GM12892 (cell line): Measurements from ENCODE around the gene POMC.

Experiments used
- POLR2A ChIP-seq: IDR thresholded peaks from 2 replicates; pipeline ENCODE4 v1.6.1; 2011; ENCODE audit warnings: low read depth, low read length, control low read depth
- POLR2AphosphoS5 ChIP-seq: IDR thresholded peaks from 2 replicates; pipeline ENCODE4 v1.6.1; 2011; ENCODE audit warnings: low read depth, low read length, control low read depth
- TAF1 ChIP-seq: IDR thresholded peaks from 2 replicates; pipeline ENCODE4 v1.6.1; 2011; ENCODE audit warnings: low read depth, mild to moderate bottlenecking, control low read depth, low read length, borderline replicate concordance

DNA sequence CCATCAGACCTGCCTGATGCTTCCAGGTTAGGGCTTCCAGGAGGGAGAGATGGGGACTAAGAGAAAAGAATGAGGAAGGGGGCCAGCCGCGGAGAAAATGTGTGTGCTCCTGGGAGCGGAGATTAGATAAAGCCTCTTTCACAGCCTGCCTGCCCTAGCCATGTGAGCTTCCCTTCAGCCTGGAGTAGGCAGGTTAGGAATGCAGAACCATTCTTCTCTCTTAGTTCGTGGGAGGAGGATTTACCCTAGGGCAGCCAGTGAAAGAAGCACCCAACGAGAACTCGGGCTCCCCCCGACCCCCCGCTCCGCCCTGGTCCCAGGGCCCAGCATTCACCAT lies 36.1 kb downstream of the POMC start:
- no peak for TF ChIP-seq POLR2AphosphoS5
- TF ChIP-seq POLR2A = no peak
- TF ChIP-seq TAF1 = no peak
